Measurements from ENCODE around the gene SNX25.

GRCh38 chr4:185341377-185341776 is 132.0 kb downstream of the SNX25 start:
- TF ChIP-seq CTCF (conservative IDR thresholded peaks at IDR 0.05; ENCODE audit: low read depth, low read length): no peak
- no peak for TF ChIP-seq EZH2phosphoT487 (IDR thresholded peaks at IDR 0.05; ENCODE audit: borderline replicate concordance, low read length)
- TF ChIP-seq EZH2 (IDR thresholded peaks at IDR 0.05; ENCODE audit: low read length, unreplicated experiment): no peak

Measured in PC-3 (cell line).